ENCODE measurements around the gene CORO7.

The CORO7 gene

GRCh38 chr16:4454623-4455022, 38.2 kb upstream of the CORO7 start:
- H3K4me3 ChIP-seq (replicated peaks in 1 of 2; ENCODE audit: low read depth in 2 of 2, low read length in 2 of 2): no peak overlapping the region
- DNase-seq (ENCODE audit: low read depth in 2 of 2): no peak
- TF ChIP-seq CTCF (IDR thresholded peaks at IDR 0.05; ENCODE audit: low read depth, low read length): no peak

- no peak overlapping the region for H3K4me3 ChIP-seq (replicated peaks in 1 of 2; ENCODE audit: low read depth in 2 of 2, low read length in 2 of 2)
- no peak for TF ChIP-seq CTCF (IDR thresholded peaks at IDR 0.05; ENCODE audit: low read depth, low read length)
- DNase-seq (ENCODE audit: low read depth in 2 of 2): no peak
These were observed 36.3 kb upstream of the CORO7 start for GRCh38 chr16:4452674-4453073.

- TF ChIP-seq CTCF (IDR thresholded peaks at IDR 0.05; ENCODE audit: low read depth, low read length): no peak
- no peak for DNase-seq (ENCODE audit: low read depth in 2 of 2)
- H3K4me3 ChIP-seq (replicated peaks in 1 of 2; ENCODE audit: low read depth in 2 of 2, low read length in 2 of 2): no peak overlapping the region
These were observed 34.6 kb upstream of the CORO7 start for GRCh38 chr16:4450931-4451519.

GRCh38 chr16:4450430-4450829, 34.0 kb upstream of the CORO7 start:
- no peak for TF ChIP-seq CTCF (IDR thresholded peaks at IDR 0.05; ENCODE audit: low read depth, low read length)
- DNase-seq (ENCODE audit: low read depth in 2 of 2): no peak
- H3K4me3 ChIP-seq (replicated peaks in 1 of 2; ENCODE audit: low read depth in 2 of 2, low read length in 2 of 2): no peak overlapping the region

DNA sequence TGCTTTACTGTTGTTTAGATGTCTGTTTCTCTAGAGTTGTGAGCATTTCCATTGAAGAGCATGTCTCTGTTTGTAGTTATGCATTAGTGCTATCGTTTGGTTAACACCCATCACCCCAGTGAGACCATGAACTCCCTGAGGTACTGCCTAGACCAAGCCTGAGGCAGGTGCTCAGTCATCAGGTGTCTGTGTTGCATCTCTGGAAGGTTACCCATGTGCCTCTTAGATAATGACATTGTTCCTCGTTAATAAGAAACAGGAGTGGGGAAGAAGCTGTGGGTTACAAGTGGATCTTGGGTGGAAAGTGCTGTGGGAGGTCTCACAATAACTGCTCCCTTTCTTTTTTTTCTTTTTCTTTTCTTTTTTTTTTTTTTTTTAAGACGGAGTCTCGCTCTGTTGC, 27.6 kb upstream of the CORO7 start:
- no peak for TF ChIP-seq CTCF (IDR thresholded peaks at IDR 0.05; ENCODE audit: low read depth, low read length)
- no peak for DNase-seq (ENCODE audit: low read depth in 2 of 2)
- H3K4me3 ChIP-seq (replicated peaks in 1 of 2; ENCODE audit: low read depth in 2 of 2, low read length in 2 of 2): no peak overlapping the region

DNA sequence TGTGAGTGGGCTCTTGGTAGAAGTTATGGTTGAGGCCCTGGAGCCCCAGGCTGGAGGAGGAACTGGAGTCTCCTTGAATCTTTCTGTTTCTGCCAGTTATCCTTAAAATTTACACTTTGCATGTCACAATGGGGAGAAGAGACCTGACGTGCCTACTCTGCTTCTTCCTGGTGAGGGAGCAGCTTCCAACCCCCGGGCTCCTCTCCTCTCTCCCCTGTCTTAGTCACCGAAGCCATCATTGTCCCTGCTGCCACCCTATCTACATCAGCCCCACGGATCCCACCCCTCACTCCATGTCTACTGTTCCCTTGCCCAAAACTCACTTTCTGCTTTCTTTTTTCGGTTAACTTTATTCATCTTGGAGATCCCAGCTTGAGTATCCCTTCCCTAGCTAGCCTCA, 26.9 kb upstream of the CORO7 start:
- no peak overlapping the region for H3K4me3 ChIP-seq (replicated peaks in 1 of 2; ENCODE audit: low read depth in 2 of 2, low read length in 2 of 2)
- DNase-seq (ENCODE audit: low read depth in 2 of 2): no peak
- no peak for TF ChIP-seq CTCF (IDR thresholded peaks at IDR 0.05; ENCODE audit: low read depth, low read length)

- no peak for DNase-seq (ENCODE audit: low read depth in 2 of 2)
- TF ChIP-seq CTCF (IDR thresholded peaks at IDR 0.05; ENCODE audit: low read depth, low read length): no peak
- no peak overlapping the region for H3K4me3 ChIP-seq (replicated peaks in 1 of 2; ENCODE audit: low read depth in 2 of 2, low read length in 2 of 2)
These were observed 26.0 kb upstream of the CORO7 start for GRCh38 chr16:4442371-4442770.

Measured in cardiac fibroblast (primary cell).